ENCODE data around the gene LSM2. TPM values are rescaled to one million over a fixed set of nuclear protein-coding genes. Genes with fewer than 3 reads are reported as not detected.

LSM2 gene
- total RNA-seq, 2 experiments from 2014 or later, result 78.4 to 82.6 TPM

GRCh38 chr6:31815025-31815838 lies 8.5 kb upstream of the LSM2 start, which contains the start of the genes HSPA1A and HSPA1L:
Gene HSPA1A (plus strand): TSS chr6:31815543. CDS start chr6:31815757, 214 bp downstream.
Gene HSPA1L (minus strand): TSS chr6:31815283. CDS start chr6:31811972, 3,311 bp downstream.
- ChIA-PET CTCF (ENCODE audit: unreplicated experiment) (no interaction called here), POLR2A (interaction anchor here (0.8 kb wide), 2 partner anchors 9 to 313 kb away, joined by 3 to 4 read pairs; partner anchors contain the start of gene LSM2)
- Histone ChIP-seq H4K20me1 (ENCODE audit: insufficient read depth, low read length) (no peaks in the 10 kb centered on the region), H2AFZ (ENCODE audit: low read length) (no peak within 1 kb of the TSS), H3K9me2 (ENCODE audit: insufficient read depth, low read length) (no peaks in the 10 kb centered on the region), H3K4me1 (ENCODE audit: insufficient read depth, low read length, poor library complexity, severe bottlenecking) (peaks cover 13% of the 10 kb centered on the region), H3K9me3 (ENCODE audit: low read length) (no peaks in the 10 kb centered on the region), H3K36me3 (ENCODE audit: insufficient read depth, low read length) (no peaks in the 10 kb centered on the region), H3K79me2 (ENCODE audit: insufficient read depth, low read depth, low read length) (no peaks in the 10 kb centered on the region), H3K4me3 (ENCODE audit: low read depth, low read length, poor library complexity, severe bottlenecking) (no peak within 1 kb of the TSS), H3K27ac (ENCODE audit: low read depth, low read length, poor library complexity, severe bottlenecking) (no peak within 1 kb of the TSS), H3K4me2 (ENCODE audit: low read length) (no peak within 1 kb of the TSS)
- intact Hi-C loops (cut with micrococcal nuclease; ENCODE audit: unreplicated experiment), result loop anchor here (10.0 kb wide), 1 partner anchor 1580 kb away; the partner anchor contains the start of gene KIFC1
- TF ChIP-seq CTCF (conservative IDR thresholded peaks at IDR 0.05; ENCODE audit: low read length) (no peak), EZH2phosphoT487 (IDR thresholded peaks at IDR 0.05; ENCODE audit: borderline replicate concordance, low read depth, low read length) (no peak)
- no peak for DNase-seq (ENCODE audit: low spot score)
- no TSS peak for BruUV-seq (replicated peaks)

- no peak for DNase-seq (ENCODE audit: low spot score)
- intact Hi-C loops (cut with micrococcal nuclease; ENCODE audit: unreplicated experiment), result loop anchor here (10.0 kb wide), 1 partner anchor 1580 kb away; the partner anchor contains the start of gene KIFC1
- ChIA-PET CTCF (ENCODE audit: unreplicated experiment) (no interaction called here), POLR2A (interaction anchor here (0.8 kb wide), 2 partner anchors 8 to 314 kb away, joined by 3 to 4 read pairs; partner anchors contain the start of gene LSM2)
- no TSS peak for BruUV-seq (replicated peaks)
- no peaks in the 10 kb centered on the region for H4K20me1 ChIP-seq (ENCODE audit: insufficient read depth, low read length)
- H3K36me3 ChIP-seq (ENCODE audit: insufficient read depth, low read length), result no peaks in the 10 kb centered on the region
- H3K79me2 ChIP-seq (ENCODE audit: insufficient read depth, low read depth, low read length), result no peaks in the 10 kb centered on the region
- H3K4me2 ChIP-seq (ENCODE audit: low read length), result no peak overlapping the region
- no peaks in the 10 kb centered on the region for H3K9me2 ChIP-seq (ENCODE audit: insufficient read depth, low read length)
- H3K4me3 ChIP-seq (ENCODE audit: low read depth, low read length, poor library complexity, severe bottlenecking), result no peak overlapping the region
- no peak for TF ChIP-seq CTCF (conservative IDR thresholded peaks at IDR 0.05; ENCODE audit: low read length)
- no peak for TF ChIP-seq EZH2phosphoT487 (IDR thresholded peaks at IDR 0.05; ENCODE audit: borderline replicate concordance, low read depth, low read length)
- H3K4me1 ChIP-seq (ENCODE audit: insufficient read depth, low read length, poor library complexity, severe bottlenecking), result peaks cover 13% of the 10 kb centered on the region
- H3K9me3 ChIP-seq (ENCODE audit: low read length), result no peaks in the 10 kb centered on the region
- no peak overlapping the region for H3K27ac ChIP-seq (ENCODE audit: low read depth, low read length, poor library complexity, severe bottlenecking)
- H2AFZ ChIP-seq (ENCODE audit: low read length), result no peak overlapping the region
Measured at GRCh38 chr6:31814677-31815024, 7.9 kb upstream of the LSM2 start.

- Histone ChIP-seq H2AFZ (ENCODE audit: low read length) (no peak overlapping the region), H3K4me3 (ENCODE audit: low read depth, low read length, poor library complexity, severe bottlenecking) (no peak overlapping the region), H3K36me3 (ENCODE audit: insufficient read depth, low read length) (no peaks in the 10 kb centered on the region), H3K9me2 (ENCODE audit: insufficient read depth, low read length) (no peaks in the 10 kb centered on the region), H3K27ac (ENCODE audit: low read depth, low read length, poor library complexity, severe bottlenecking) (no peak overlapping the region), H3K4me1 (ENCODE audit: insufficient read depth, low read length, poor library complexity, severe bottlenecking) (peaks cover 12% of the 10 kb centered on the region), H3K4me2 (ENCODE audit: low read length) (no peak overlapping the region), H3K9me3 (ENCODE audit: low read length) (no peaks in the 10 kb centered on the region), H3K79me2 (ENCODE audit: insufficient read depth, low read depth, low read length) (no peaks in the 10 kb centered on the region), H4K20me1 (ENCODE audit: insufficient read depth, low read length) (no peaks in the 10 kb centered on the region)
- no peak for TF ChIP-seq CTCF (conservative IDR thresholded peaks at IDR 0.05; ENCODE audit: low read length)
- TF ChIP-seq EZH2phosphoT487 (IDR thresholded peaks at IDR 0.05; ENCODE audit: borderline replicate concordance, low read depth, low read length), result no peak
- intact Hi-C loops (cut with micrococcal nuclease; ENCODE audit: unreplicated experiment), result loop anchor here (10.0 kb wide), 1 partner anchor 1581 kb away; the partner anchor contains the start of gene KIFC1
- no TSS peak for BruUV-seq (replicated peaks)
- DNase-seq (ENCODE audit: low spot score), result no peak
- ChIA-PET CTCF (ENCODE audit: unreplicated experiment) (no interaction called here), POLR2A (interaction anchor here (0.6 kb wide), 1 partner anchor 15 kb away, joined by 3 read pairs; no protein-coding TSS in a partner anchor)
Measured at GRCh38 chr6:31813465-31813849, 6.7 kb upstream of the LSM2 start.
